AG09319 (cell line): ENCODE results near the gene NAA16.
"Not testable (repeated sequence)": the region's sequence is repeated elsewhere in the genome, so short reads cannot be mapped to it uniquely, and the experiment has no call there.

Experiments
- DNase-seq: peaks from one replicate; pipeline ENCODE4 v3.0.0-alpha.2; 2010; ENCODE audit warnings: low read depth; ENCODE audit errors: extremely low read depth
- TF ChIP-seq, protein P1 (sequence below): IDR thresholded peaks from 2 replicates; pipeline ENCODE4 v1.5.1; 2011; ENCODE audit warnings: low read depth, mild to moderate bottlenecking, inconsistent platforms, low read length, moderate library complexity

The NAA16 gene

DNA sequence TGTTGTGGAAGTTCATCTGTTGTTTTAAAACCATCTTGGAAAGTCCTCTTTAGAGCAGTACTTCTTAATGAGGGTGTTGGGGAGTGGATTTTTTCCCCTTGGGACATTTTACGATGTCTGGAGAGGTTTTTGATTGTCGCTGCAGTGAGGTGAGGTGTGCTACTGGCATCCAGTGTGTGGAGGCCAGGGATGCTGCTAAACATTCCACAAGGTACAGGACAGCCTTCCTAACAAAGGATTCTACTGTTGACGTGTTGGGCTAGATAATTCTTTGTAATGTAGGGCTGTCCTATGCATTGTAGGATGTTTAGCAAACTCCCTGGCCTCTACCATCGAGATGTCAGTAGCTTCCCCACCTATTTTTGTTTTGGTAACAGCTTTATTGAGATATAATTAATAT lies 33.3 kb downstream of the NAA16 start:
- TF ChIP-seq, protein P1, sequence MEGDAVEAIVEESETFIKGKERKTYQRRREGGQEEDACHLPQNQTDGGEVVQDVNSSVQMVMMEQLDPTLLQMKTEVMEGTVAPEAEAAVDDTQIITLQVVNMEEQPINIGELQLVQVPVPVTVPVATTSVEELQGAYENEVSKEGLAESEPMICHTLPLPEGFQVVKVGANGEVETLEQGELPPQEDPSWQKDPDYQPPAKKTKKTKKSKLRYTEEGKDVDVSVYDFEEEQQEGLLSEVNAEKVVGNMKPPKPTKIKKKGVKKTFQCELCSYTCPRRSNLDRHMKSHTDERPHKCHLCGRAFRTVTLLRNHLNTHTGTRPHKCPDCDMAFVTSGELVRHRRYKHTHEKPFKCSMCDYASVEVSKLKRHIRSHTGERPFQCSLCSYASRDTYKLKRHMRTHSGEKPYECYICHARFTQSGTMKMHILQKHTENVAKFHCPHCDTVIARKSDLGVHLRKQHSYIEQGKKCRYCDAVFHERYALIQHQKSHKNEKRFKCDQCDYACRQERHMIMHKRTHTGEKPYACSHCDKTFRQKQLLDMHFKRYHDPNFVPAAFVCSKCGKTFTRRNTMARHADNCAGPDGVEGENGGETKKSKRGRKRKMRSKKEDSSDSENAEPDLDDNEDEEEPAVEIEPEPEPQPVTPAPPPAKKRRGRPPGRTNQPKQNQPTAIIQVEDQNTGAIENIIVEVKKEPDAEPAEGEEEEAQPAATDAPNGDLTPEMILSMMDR: no peak
- DNase-seq: no peak

DNA sequence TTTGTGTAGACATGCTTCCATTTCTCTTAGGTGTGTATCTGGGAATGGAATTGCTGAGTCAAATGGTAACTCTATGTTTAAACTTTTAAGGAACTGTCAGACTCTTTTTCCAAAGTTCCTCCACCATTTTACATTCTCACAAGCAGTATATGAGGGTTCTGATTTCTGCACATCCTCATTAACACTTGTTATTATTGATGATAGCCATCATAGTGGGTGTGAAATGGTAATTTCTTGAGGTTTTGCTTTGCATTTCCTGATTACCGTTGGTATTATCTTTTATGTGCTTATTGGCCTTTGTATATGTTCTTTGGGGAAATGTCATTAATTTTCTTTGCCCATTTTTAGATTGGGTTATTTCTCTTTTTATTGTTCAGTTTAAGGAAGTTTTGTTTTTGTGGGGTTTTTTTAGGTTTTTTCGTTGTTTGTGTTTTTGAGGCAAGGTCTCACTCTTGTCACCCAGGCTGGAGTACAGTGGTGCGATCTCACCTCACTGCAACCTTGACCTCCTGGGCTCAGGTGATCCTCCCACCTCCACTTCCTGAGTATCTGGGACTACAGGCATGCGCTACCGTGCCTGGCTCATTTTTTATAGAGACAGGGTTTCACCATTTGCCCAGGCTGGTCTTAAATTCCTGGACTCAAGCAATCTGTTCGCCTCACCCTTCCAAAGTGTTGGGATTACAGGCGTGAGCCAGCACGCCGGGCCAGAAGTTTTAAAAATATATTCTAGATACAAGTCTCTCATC lies 34.3 kb downstream of the NAA16 start:
- no peak for DNase-seq
- TF ChIP-seq, protein P1: no peak

DNA sequence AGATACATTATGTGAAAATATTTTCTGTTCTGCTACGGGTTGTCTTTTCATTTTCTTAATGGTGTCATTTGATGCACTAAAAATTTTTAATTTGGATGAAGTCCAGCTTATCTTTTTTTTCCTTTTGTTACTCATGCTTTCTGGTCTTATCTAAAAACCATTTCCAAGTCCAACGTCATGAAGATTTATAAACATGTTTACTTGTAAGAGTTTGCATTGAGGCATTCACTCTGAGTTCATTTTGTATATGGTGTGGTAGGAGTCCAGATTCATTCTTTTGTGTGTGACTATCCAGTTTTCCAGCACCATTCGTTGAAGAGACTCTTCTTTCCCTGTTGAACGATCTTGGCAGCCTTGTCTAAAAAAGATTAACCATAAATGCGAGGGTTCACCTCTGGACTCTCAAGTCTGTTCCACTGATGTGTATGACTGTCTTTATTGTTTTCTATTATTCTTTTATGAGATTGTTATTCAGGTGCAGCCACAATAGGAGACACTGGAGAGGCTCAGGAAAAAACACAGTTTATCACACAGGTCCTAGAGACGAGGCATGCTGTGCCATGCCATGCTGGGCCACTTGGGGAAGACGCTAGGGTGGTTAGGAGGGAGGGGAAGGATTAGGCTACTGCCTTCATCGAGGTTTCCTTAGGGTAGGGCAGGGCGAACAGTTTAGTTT lies 35.0 kb downstream of the NAA16 start:
- TF ChIP-seq, protein P1: no peak
- no peak for DNase-seq

DNA sequence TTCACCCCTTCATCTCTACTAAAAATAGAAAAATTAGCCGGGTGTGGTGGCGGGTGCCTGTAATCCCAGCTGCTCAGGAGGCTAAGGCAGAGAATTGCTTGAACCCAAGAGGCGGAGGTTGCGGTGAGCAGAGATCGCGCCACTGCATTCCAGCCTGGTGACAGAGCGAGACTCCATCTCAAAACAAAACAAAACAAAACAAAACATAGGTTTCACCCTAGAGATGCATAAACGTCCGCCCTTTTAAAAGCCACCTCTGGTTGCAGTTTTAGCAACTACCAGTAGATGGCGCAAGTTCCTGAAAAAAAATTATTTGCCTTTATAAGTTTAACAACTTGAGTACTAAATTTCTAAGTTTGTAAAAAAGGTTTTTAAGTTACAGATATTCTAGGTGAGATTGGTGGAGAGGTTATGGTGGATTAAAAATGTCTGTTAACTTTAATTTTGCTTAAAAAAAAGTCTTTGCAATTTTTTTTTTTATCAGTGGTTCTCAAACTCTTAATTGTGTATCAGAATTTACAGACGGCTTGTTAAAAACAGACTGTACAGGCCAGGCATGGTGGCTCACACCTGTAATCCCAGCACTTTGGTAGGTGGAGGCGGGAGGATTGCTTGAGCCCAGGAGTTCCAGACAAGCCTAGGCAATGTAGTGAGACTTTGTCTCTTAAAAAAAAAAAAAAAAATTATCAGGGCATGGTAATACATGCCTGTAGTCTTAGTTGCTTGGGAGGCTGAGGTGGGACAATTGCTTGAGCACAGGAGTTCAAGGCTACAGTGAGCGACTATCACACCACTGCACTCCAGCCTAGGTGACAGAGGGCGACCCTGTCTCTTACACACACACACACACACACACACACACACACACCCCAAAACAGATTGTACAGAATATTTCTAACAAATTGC lies 42.1 kb downstream of the NAA16 start:
- TF ChIP-seq, protein P1: peak; percentile 74
- peak; percentile 5 for DNase-seq

DNA sequence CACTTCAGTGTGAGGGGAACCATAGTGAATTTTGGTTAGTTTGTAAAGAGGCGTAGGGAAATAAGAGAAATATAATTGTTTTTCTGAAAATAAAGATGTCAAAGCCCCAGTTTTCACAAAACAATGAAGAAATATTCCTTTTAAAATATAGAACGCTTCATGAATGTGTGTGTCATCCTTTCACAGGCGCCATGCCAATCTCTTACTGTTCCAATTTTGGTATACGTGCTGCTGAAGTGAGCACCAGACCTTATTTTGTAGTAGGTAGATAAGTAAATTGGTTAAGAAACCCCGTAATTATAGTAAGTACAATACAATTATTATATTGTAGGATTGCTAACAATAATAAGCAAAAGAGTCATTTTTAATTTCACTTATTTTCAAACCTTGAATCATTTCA lies 43.3 kb downstream of the NAA16 start:
- TF ChIP-seq, protein P1: no peak
- no peak for DNase-seq

DNA sequence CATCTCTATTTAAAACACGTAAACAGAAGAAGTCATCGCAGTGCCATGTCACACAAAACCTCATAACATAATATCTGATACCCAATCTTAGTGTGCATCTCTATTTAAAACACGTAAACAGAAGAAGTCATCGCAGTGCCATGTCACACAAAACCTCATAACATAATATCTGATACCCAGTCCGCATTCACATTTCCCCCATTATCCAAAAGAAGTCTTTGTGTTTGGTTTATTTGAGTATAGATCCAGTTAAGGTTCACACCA lies 45.2 kb downstream of the NAA16 start:
- not testable (repeated sequence) for DNase-seq

DNA sequence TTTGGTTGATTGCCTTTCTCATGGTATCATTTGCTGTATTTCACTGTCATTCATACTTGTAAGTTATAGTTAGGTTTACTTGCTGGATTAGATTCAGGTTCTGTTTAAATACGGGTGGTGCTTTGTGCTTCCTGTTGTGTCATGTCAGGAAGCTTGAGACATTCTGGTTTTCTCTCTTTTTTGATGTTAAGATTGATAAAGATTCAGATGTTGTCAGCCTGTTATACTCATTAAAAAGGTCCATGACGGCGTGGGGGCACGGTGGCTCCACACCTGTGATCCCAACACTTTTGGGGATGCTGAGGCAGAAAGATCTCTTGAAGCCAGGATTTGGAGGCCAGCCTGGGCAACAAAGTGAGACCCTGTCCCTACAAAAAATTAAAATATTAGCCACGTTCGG lies 45.7 kb downstream of the NAA16 start:
- TF ChIP-seq, protein P1: no peak
- DNase-seq: no peak
